KG1 (cell line): ENCODE measurements around the gene TNFAIP6.
"Not testable (repeated sequence)": the region's sequence is repeated elsewhere in the genome, so short reads cannot be mapped to it uniquely, and the experiment has no call there.

Experiments
- DNase-seq: peaks from one replicate; lab custom pipeline; 2025; lab: John Stamatoyannopoulos, UW

TNFAIP6 gene

GRCh38 chr2:151417650-151418049, 60.3 kb downstream of the TNFAIP6 start:
- no peak for DNase-seq

- DNase-seq: not testable (repeated sequence)
Measured at GRCh38 chr2:151421681-151422080, 64.3 kb downstream of the TNFAIP6 start.

GRCh38 chr2:151422917-151423439, 65.6 kb downstream of the TNFAIP6 start:
- no peak for DNase-seq

- no peak for DNase-seq
Measured at GRCh38 chr2:151423760-151424159, 66.4 kb downstream of the TNFAIP6 start.
